OCI-LY7 (cell line): ENCODE results near the gene RARA. TPM values are rescaled to one million over a fixed set of nuclear protein-coding genes. Genes with fewer than 3 reads are reported as not detected.

Experiments
- BruUV-seq: library from RNA; stranded (reverse); fragments of 400-500 nt; replicated peaks from 2 replicates; lab custom pipeline; 2021; lab: Mats Ljungman, UMichigan
- CTCF ChIA-PET: fragments of 300-600 bp; sonication (Branson Sonifier 250); formaldehyde crosslinking; loops from one replicate; lab custom pipeline; 2022; ENCODE audit warnings: antibody characterized with exemption; ENCODE audit not compliant: unreplicated experiment; lab: Charles Lee
- POLR2A ChIA-PET: fragments of 300-600 bp; sonication (Branson Sonifier 250); formaldehyde crosslinking; loops from one replicate; lab custom pipeline; 2022; ENCODE audit warnings: antibody characterized with exemption; lab: Charles Lee
- DNase-seq: peaks from one replicate; pipeline ENCODE4 v3.0.0-alpha.2; 2015; ENCODE audit warnings: low spot score
- H2AFZ ChIP-seq: fragments of 200-600 bp; sonication (generic), shearing (Covaris generic); 2 replicates; pipeline ENCODE4 v1.6.1; 2014; ENCODE audit warnings: mild to moderate bottlenecking, antibody characterized with exemption, low read length, moderate library complexity
- H3K27ac ChIP-seq: fragments of 200-600 bp; sonication (generic); 2 replicates; pipeline ENCODE4 v1.5.1; 2014; ENCODE audit warnings: mixed run types, low read depth, mild to moderate bottlenecking, moderate library complexity, low read length, inconsistent platforms; ENCODE audit not compliant: poor library complexity, severe bottlenecking
- H3K36me3 ChIP-seq: fragments of 200-600 bp; sonication (generic); 2 replicates; pipeline ENCODE4 v1.6.1; 2014; ENCODE audit warnings: mild to moderate bottlenecking, antibody characterized with exemption, low read length, moderate library complexity, mixed read lengths; ENCODE audit not compliant: insufficient read depth
- H3K4me1 ChIP-seq: fragments of 200-600 bp; sonication (generic); 2 replicates; pipeline ENCODE4 v1.5.1; 2014; ENCODE audit warnings: mild to moderate bottlenecking, low read length; ENCODE audit not compliant: insufficient read depth, poor library complexity, severe bottlenecking
- H3K4me2 ChIP-seq: fragments of 200-600 bp; sonication (generic); 2 replicates; pipeline ENCODE4 v1.6.1; 2014; ENCODE audit warnings: mild to moderate bottlenecking, low read length
- H3K4me3 ChIP-seq: fragments of 200-600 bp; sonication (generic); 2 replicates; pipeline ENCODE4 v1.5.1; 2014; ENCODE audit warnings: mild to moderate bottlenecking, low read depth, low read length; ENCODE audit not compliant: poor library complexity, severe bottlenecking
- H3K79me2 ChIP-seq: fragments of 200-600 bp; sonication (generic); 2 replicates; pipeline ENCODE4 v1.6.1; 2016; ENCODE audit warnings: low read depth, mild to moderate bottlenecking, low read length, moderate library complexity, mixed read lengths; ENCODE audit not compliant: insufficient read depth
- H3K9me2 ChIP-seq: fragments of 200-600 bp; sonication (generic); 2 replicates; pipeline ENCODE4 v1.6.1; 2016; ENCODE audit warnings: mild to moderate bottlenecking, low read length, mixed read lengths; ENCODE audit not compliant: insufficient read depth
- H3K9me3 ChIP-seq: fragments of 200-600 bp; sonication (generic); 2 replicates; pipeline ENCODE4 v1.6.1; 2014; ENCODE audit warnings: mild to moderate bottlenecking, mixed run types, low read length, mixed read lengths
- H4K20me1 ChIP-seq: fragments of 200-600 bp; sonication (generic); 2 replicates; pipeline ENCODE4 v1.6.1; 2014; ENCODE audit warnings: mild to moderate bottlenecking, antibody characterized with exemption, low read length, moderate library complexity, mixed read lengths; ENCODE audit not compliant: insufficient read depth
- CTCF ChIP-seq: fragments of 200-600 bp; sonication (generic); conservative IDR thresholded peaks from 2 replicates; pipeline ENCODE4 v1.5.1; 2014; ENCODE audit warnings: mild to moderate bottlenecking, antibody characterized with exemption, low read length, moderate library complexity, mixed read lengths
- EZH2phosphoT487 ChIP-seq: fragments of 200-600 bp; sonication (generic); IDR thresholded peaks from 2 replicates; pipeline ENCODE4 v1.6.1; 2018; ENCODE audit warnings: low read depth, borderline replicate concordance, mild to moderate bottlenecking, mixed run types, antibody characterized with exemption, low read length, moderate library complexity, mixed read lengths
- intact Hi-C: fragments of 100-400 bp; cut with micrococcal nuclease; formaldehyde crosslinking; loops from one replicate; pipeline ENCODE4 v1.10.0; 2022; ENCODE audit not compliant: unreplicated experiment
- total RNA-seq, 2 experiments: library from RNA; depleted of rRNA in 1 of 2; stranded (reverse); fragments of >200 nt in 1 of 2; shearing (Covaris generic) in 1 of 2; gene quantifications; 2 replicates each; pipeline ENCODE4 v1.2.3, GENCODE V29; 2014 to 2022

RARA gene
- total RNA-seq, 2 experiments from 2014 or later, result 3.1 to 8.6 TPM

GRCh38 chr17:40326832-40327199 lies 17.8 kb downstream of the RARA start:
- no peaks in the 10 kb centered on the region for H3K36me3 ChIP-seq
- no TSS peak for BruUV-seq
- intact Hi-C loops, result no loop called here

GRCh38 chr17:40327244-40327729 lies 18.3 kb downstream of the RARA start:
- TF ChIP-seq EZH2phosphoT487, result no peak
- TF ChIP-seq CTCF, result no peak
- no peak overlapping the region for H3K4me3 ChIP-seq
- intact Hi-C loops, result no loop called here
- no peaks in the 10 kb centered on the region for H3K36me3 ChIP-seq
- POLR2A ChIA-PET, result interaction anchor here (1.0 to 2.9 kb wide), 3 partner anchors 10 to 39 kb away, joined by 3 to 13 read pairs (median 4); partner anchors contain the start of gene CDC6
- no peak overlapping the region for H2AFZ ChIP-seq
- peaks cover 14% of the 10 kb centered on the region; the same call in 1 of the 2 replicates for H4K20me1 ChIP-seq
- no peak overlapping the region for H3K27ac ChIP-seq
- no peaks in the 10 kb centered on the region for H3K9me2 ChIP-seq
- no peak for DNase-seq
- H3K9me3 ChIP-seq, result no peaks in the 10 kb centered on the region
- peak overlapping the region; percentile 50; the same call in 1 of the 2 replicates for H3K4me2 ChIP-seq
- no TSS peak for BruUV-seq
- CTCF ChIA-PET, result no interaction called here
- peaks cover 64% of the 10 kb centered on the region for H3K4me1 ChIP-seq
- H3K79me2 ChIP-seq, result no peaks in the 10 kb centered on the region

More at GRCh38 chr17:40326832-40327199, 17.8 kb downstream of the RARA start:
- H3K4me3 ChIP-seq, result no peak overlapping the region
- H4K20me1 ChIP-seq, result peaks cover 18% of the 10 kb centered on the region
- H3K4me2 ChIP-seq, result peak overlapping the region; percentile 50
- ChIA-PET POLR2A (interaction anchor here (0.6 to 2.9 kb wide), 3 partner anchors 12 to 381 kb away, joined by 3 to 13 read pairs (median 3); partner anchors contain the start of gene CDC6), CTCF (interaction anchor here (1.1 kb wide), 1 partner anchor 20 kb away, joined by 3 read pairs; no protein-coding TSS in a partner anchor)
- no peak overlapping the region for H2AFZ ChIP-seq
- H3K9me2 ChIP-seq, result no peaks in the 10 kb centered on the region
- DNase-seq, result no peak
- peaks cover 68% of the 10 kb centered on the region for H3K4me1 ChIP-seq
- no peaks in the 10 kb centered on the region for H3K79me2 ChIP-seq
- H3K9me3 ChIP-seq, result no peaks in the 10 kb centered on the region
- TF ChIP-seq CTCF, result no peak
- no peak for TF ChIP-seq EZH2phosphoT487
- H3K27ac ChIP-seq, result no peak overlapping the region

GRCh38 chr17:40327735-40328385 lies 18.9 kb downstream of the RARA start:
- BruUV-seq, result no TSS peak
- ChIA-PET CTCF (no interaction called here), POLR2A (interaction anchor here (0.7 to 2.9 kb wide), 4 partner anchors 10 to 40 kb away, joined by 3 to 13 read pairs (median 7); partner anchors contain the start of gene CDC6)
- Histone ChIP-seq H3K9me3 (no peaks in the 10 kb centered on the region), H3K79me2 (no peaks in the 10 kb centered on the region), H3K4me3 (no peak overlapping the region), H3K27ac (no peak overlapping the region), H3K9me2 (no peaks in the 10 kb centered on the region), H3K4me2 (no peak overlapping the region), H2AFZ (no peak overlapping the region), H3K4me1 (peaks cover 58% of the 10 kb centered on the region), H4K20me1 (peaks cover 14% of the 10 kb centered on the region; the same call in 1 of the 2 replicates), H3K36me3 (no peaks in the 10 kb centered on the region)
- no peak for DNase-seq
- intact Hi-C loops, result no loop called here
- TF ChIP-seq CTCF, result no peak
- no peak for TF ChIP-seq EZH2phosphoT487
